ENCODE data around the gene CDK17.

DNA sequence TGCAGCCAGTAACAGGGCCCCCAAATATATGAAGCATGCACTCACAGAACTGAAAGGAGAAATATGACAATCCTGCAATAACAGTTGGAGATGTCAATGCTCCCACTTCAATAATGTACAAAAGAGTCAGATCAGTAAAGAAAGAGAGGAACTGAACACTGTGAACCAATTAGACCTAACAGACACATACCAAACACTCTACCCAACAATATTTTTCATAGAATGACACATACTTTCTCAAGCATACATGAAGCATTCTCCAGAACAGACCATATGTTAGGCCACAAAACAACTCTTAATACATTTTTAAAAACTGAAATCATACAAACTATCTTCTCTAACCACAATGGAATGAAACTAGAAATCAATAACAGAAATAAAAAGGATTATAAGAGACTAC is 125.9 kb downstream of the CDK17 start:
- TF ChIP-seq EZH2 (IDR thresholded peaks at IDR 0.05; ENCODE audit: borderline replicate concordance, insufficient read depth, low read depth, low read length, poor library complexity, severe bottlenecking) = no peak
- TF ChIP-seq, protein P1, sequence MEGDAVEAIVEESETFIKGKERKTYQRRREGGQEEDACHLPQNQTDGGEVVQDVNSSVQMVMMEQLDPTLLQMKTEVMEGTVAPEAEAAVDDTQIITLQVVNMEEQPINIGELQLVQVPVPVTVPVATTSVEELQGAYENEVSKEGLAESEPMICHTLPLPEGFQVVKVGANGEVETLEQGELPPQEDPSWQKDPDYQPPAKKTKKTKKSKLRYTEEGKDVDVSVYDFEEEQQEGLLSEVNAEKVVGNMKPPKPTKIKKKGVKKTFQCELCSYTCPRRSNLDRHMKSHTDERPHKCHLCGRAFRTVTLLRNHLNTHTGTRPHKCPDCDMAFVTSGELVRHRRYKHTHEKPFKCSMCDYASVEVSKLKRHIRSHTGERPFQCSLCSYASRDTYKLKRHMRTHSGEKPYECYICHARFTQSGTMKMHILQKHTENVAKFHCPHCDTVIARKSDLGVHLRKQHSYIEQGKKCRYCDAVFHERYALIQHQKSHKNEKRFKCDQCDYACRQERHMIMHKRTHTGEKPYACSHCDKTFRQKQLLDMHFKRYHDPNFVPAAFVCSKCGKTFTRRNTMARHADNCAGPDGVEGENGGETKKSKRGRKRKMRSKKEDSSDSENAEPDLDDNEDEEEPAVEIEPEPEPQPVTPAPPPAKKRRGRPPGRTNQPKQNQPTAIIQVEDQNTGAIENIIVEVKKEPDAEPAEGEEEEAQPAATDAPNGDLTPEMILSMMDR (IDR thresholded peaks at IDR 0.05) = no peak

Data from B cell (primary cell).